Stimulated activated CD8-positive, alpha-beta memory T cell treated with anti-CD3 and anti-CD28 coated beads, Interleukin-7, amount 100 ng/mL, for 1 hour (primary cell): Measurements from ENCODE around the gene MRPL50.

Experiments used
- DNase-seq, 2 donors: peaks; one replicate each; pipeline ENCODE4 v3.0.0-alpha.2; 2020; ENCODE audit warnings: low read depth in 2 of 2

The MRPL50 gene

GRCh38 chr9:101375546-101375945 is 22.9 kb downstream of the MRPL50 start:
- no peak for DNase-seq

- DNase-seq, result no peak
Observed at GRCh38 chr9:101372327-101373118, 25.9 kb downstream of the MRPL50 start.

DNA sequence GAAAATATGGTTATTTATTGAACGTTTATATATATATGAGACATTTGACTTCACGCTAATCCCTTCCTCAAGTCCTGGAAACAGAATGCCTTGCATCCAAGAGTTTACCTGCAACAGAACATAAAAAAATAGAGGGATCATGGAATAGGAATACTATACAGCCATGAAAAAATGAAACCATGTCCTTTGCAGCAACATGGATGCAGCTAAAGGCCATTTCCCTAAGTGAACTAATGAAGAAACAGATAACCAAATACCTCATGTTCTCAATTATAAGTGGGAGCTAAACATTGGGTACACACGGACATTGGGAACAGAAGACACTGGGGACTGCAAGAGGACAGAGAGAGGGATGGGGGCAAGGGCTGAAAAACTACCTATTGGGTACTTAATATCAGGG is 26.6 kb downstream of the MRPL50 start:
- DNase-seq, result no peak

- no peak for DNase-seq
Observed at GRCh38 chr9:101369884-101370531, 28.4 kb downstream of the MRPL50 start.

DNA sequence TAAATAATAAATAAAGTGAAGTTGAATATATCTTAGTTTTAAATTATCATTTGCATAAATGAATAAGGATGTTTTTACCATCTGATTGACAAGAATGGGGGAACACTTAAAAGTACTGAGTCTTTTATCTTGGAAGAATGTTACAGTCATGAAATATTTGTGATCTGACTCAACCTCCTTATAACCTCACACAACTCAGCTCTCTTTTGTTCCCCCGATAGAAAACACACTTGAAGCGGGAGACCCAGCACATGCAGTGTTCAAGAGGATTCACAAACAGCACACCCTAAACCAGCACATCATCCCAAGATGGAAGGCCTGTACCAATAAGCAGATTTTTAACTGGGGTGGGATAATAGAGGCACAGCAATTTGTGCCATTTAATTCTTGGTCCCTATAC is 29.1 kb downstream of the MRPL50 start:
- no peak for DNase-seq

DNA sequence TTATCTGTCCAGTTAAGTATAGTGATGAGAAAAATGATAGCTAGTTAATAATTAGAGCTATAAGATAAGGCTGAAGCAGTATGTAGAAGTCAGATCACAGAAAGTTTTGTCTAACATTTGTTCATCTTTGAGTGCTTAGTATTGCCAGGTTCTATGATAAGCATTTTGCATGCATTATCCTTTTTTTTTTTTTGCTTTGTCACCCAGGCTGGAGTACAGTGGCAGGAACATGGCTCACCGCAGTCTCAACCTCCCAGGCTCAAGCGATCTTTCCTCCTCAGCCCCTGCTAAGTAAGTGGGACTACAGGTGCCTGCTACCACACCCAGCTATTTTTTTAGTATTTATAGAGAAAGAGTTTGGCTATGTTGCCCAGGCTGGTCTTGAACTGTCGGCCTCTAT is 31.1 kb downstream of the MRPL50 start:
- DNase-seq, result no peak

GRCh38 chr9:101366038-101366756 is 32.2 kb downstream of the MRPL50 start:
- DNase-seq, result no peak

DNA sequence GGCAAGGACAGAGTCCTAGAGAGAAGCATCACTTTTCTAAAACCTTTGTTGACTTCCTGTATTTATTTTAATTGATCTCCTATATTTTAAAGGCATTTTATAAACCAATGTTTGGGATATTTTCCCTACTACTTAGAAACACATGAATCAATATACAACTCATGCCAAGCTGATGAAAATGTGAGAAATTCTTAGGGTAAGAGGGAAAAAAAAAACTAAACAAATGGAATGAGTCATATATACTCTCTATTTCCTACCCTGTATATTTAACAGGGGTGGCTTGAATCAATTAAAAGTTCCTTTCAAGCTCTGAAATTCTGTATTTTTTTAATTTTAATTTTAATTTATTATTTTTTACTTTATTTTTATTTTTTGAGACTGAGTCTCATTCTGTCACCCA is 33.2 kb downstream of the MRPL50 start:
- DNase-seq, result no peak

GRCh38 chr9:101362450-101362849 is 36.0 kb downstream of the MRPL50 start:
- DNase-seq, result no peak

DNA sequence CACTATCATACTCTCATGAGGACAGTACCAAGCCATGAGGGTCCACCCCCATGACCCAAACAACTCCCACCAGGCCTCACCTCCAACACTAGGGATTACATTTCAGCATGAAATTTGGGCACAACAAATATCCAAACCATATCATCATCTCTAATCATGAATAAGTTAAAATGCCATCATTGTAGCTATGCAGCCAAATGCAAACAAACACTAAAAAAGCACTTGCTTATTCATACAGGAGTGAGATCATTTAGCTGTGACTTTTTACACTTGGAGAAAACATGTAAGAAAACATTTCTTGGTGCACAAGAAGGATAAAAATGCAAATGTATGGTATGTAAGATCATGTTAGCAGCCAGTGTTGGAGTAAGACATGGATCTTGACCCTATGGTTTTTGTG is 37.8 kb downstream of the MRPL50 start:
- DNase-seq, result no peak

GRCh38 chr9:101359679-101360078 is 38.7 kb downstream of the MRPL50 start:
- no peak for DNase-seq

GRCh38 chr9:101356619-101357018 is 41.8 kb downstream of the MRPL50 start:
- DNase-seq, result no peak

- no peak for DNase-seq
Observed at GRCh38 chr9:101354765-101355708, 43.4 kb downstream of the MRPL50 start.

- DNase-seq, result no peak
Observed at GRCh38 chr9:101354143-101354764, 44.2 kb downstream of the MRPL50 start.

GRCh38 chr9:101353683-101354082 is 44.7 kb downstream of the MRPL50 start:
- no peak for DNase-seq

- DNase-seq, result no peak
Observed at GRCh38 chr9:101352892-101353463, 45.4 kb downstream of the MRPL50 start.

GRCh38 chr9:101350285-101350684 is 48.1 kb downstream of the MRPL50 start:
- no peak for DNase-seq

DNA sequence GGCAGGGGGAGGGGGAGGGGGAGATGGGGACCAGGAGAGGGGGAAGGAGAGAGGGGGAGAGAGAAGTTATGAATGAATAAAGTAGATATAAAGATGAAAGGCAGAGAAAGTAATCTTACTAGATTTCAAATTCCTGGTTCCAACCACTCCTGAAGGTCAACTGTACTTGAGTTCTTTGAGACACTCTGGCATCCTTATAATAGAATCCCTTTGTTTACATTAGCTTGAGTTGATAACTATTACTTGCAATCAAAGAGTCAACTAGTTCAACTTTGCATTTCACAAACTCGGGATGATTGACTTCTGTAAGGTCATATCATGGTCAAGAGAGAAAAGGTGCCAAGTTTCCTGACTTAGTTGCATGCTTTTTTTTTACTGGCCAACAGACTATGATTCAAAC is 55.8 kb downstream of the MRPL50 start:
- DNase-seq, result no peak

DNA sequence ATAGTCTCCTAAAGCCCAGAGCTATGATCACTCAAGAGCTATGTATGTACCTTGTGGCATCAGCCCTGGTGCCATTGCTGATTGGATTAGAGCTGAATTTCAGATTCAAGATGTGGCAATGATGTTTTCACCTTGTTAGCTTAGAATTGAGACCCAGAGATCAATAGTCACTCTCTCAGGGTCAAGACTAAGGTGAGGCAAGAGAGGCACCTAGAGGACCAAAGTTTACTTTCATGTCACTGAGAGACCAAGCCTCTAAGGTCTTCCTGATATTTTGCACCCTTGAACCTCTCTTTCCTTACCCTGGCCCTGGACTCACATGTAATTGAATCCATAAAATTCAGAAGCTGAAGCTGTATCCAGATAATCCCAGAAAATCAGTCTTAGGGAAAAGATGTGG is 56.5 kb downstream of the MRPL50 start:
- DNase-seq, result no peak
